Heart left ventricle (tissue), 16 donors: Measurements from ENCODE around the gene PAX2. TPM values are rescaled to one million over a fixed set of nuclear protein-coding genes. Genes with fewer than 3 reads are reported as not detected.

Source experiments
- ATAC-seq, 4 donors: fragments of 200-7000 bp; cut with Tn5 transposase; one replicate each; pipeline ENCODE4 v1.9.1; 2020 to 2022; ENCODE audit warnings: moderate library complexity in 4 of 4, mild to moderate bottlenecking in 3 of 4, moderate number of reproducible peaks in 1 of 4
- DNase-seq, 5 donors: peaks; one replicate each; pipeline ENCODE4 v3.0.0-alpha.2; 2020
- H3K27ac ChIP-seq, 12 donors: fragments of 200-600 bp; sonication (generic) in 4 of 12; one replicate each; pipeline versions ENCODE4 v1.5.0 to v1.8.0; 2016 to 2022; ENCODE audit warnings: mild to moderate bottlenecking in 2 of 12
- H3K27me3 ChIP-seq, 9 donors: fragments of 200-600 bp; sonication (generic) in 2 of 9; one replicate each; pipeline versions ENCODE4 v1.5.1 to v1.8.0; 2016 to 2022; ENCODE audit warnings: mild to moderate bottlenecking in 3 of 9
- H3K36me3 ChIP-seq, 9 donors: fragments of 200-600 bp; sonication (generic) in 2 of 9; one replicate each; pipeline versions ENCODE4 v1.5.0 to v1.8.0; 2018 to 2022; ENCODE audit warnings: mild to moderate bottlenecking in 2 of 9
- H3K4me1 ChIP-seq, 12 donors: fragments of 200-600 bp; sonication (generic) in 4 of 12; one replicate each; pipeline versions ENCODE4 v1.5.0 to v1.8.0; 2016 to 2022; ENCODE audit warnings: mild to moderate bottlenecking in 3 of 12
- H3K4me3 ChIP-seq, 12 donors: fragments of 200-600 bp; sonication (generic) in 4 of 12; one replicate each; pipeline versions ENCODE4 v1.5.0 to v1.8.0; 2017 to 2022; ENCODE audit warnings: mild to moderate bottlenecking in 9 of 12, moderate library complexity in 4 of 12
- H3K9me3 ChIP-seq, 12 donors: fragments of 200-600 bp; sonication (generic) in 4 of 12; one replicate each; pipeline versions ENCODE4 v1.5.0 to v1.8.0; 2016 to 2022; ENCODE audit warnings: mild to moderate bottlenecking in 1 of 12
- POLR2A ChIP-seq, 2 donors: fragments of 450-650 bp; IDR thresholded peaks; one replicate each; pipeline ENCODE4 v1.6.1; 2017; ENCODE audit warnings: antibody characterized with exemption in 2 of 2, mild to moderate bottlenecking in 2 of 2, moderate library complexity in 2 of 2
- WGBS, 4 donors: extraction: QIAGEN DNeasy Blood & Tissue Kit in 2 of 4; methylation state at CpG; one replicate each; pipeline versions ENCODE4 v1.1.5 to v1.1.7; 2013 to 2018; 5-methylcytosine and 5-hydroxymethylcytosine counted together
- intact Hi-C, 10 donors: fragments of 100-400 bp; cut with DNase I; formaldehyde crosslinking; loops; one replicate each; pipeline versions ENCODE4 v1.11.1 to v1.14.2; 2022
- polyA plus RNA-seq, 2 donors: library from polyadenylated mRNA; stranded (reverse); fragments of 200-250 nt; gene quantifications; one replicate each; pipeline ENCODE4 v1.2.3, GENCODE V29; 2013
- total RNA-seq, 9 donors: library from RNA; depleted of rRNA in 2 of 9; stranded (reverse); fragments of >200 nt in 2 of 9; fragmentation: NEBNext Ultra II Directional in 3 of 9; extraction: Animal tissue kit (Norgen Biotek cat#: 25700) in 3 of 9; gene quantifications; one replicate each; pipeline versions ENCODE4 v1.1.0 to v1.2.4, GENCODE V29; 2016 to 2023
- TF ChIP-seq, protein P1 (sequence below), 12 donors: fragments of 200-600 bp; sonication (generic) in 4 of 12; IDR thresholded peaks; one replicate each; pipeline versions ENCODE4 v1.5.0 to v1.8.0; 2018 to 2022; ENCODE audit warnings: antibody characterized with exemption in 12 of 12, mild to moderate bottlenecking in 5 of 12
- donor health status: ischemic (EF 13 %, LVEDD 7.1; RV severe dilation, severe dysfunction).
- donor health status: healthy with polysubstance abuse.
- donor health status: DM: no; HTN: yes; CAD: no.
- donor health status: DM: no; HTN: no; CAD: no.
- donor health status: ischemic (EF 25% LVEDD 6.9; RV normal size, moderate dysfunction).
- donor health status: ischemic (EF 25% LVEDD 5.7; RV mildly dilated, moderate dysfunction).
- donor health status: healthy.
- donor health status: DM: yes; HTN: yes; CAD: no.
- donor health status: ischemic (EF 35%, LVEDD 5.7; RV mildly dilated, moderate dysfunction).
- donor health status: nonischemic (EF 11% LVEDD 7.7; RV severe dilation, severe dysfunction).
- donor health status: DM: yes; HTN: yes; CAD: no.
- donor health status: PGD.
- donor health status: ischemic (EF 29% LVEDD 5.4; RV normal size, mild dysfunction).
- donor health status: nonischemic (EF 23%, LVEDD 6.1; RV moderate dilation, normal function).

PAX2 gene
- total and polyA plus RNA-seq, 11 donors, result not detected

DNA sequence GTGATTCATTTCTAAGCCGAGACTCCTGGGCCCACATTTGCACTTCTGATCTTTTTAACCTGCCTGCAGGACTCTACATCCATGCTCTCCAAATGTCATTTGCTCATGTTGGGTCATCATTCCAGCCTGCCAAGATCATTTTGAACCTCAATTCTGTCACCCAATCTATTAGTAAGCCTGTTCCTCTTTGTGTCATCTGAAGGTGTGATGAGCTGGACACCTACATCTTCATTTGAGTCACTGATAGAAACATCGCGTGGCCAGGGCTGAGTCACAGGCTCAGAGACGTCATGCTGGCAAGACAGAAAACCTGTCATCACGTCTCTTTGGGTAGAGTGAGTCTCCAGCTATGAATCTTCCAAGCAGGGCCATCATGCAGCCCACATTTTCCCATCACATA is 102.1 kb downstream of the PAX2 start:
- no peak for TF ChIP-seq POLR2A (IDR thresholded peaks at IDR 0.05)
- TF ChIP-seq, protein P1, sequence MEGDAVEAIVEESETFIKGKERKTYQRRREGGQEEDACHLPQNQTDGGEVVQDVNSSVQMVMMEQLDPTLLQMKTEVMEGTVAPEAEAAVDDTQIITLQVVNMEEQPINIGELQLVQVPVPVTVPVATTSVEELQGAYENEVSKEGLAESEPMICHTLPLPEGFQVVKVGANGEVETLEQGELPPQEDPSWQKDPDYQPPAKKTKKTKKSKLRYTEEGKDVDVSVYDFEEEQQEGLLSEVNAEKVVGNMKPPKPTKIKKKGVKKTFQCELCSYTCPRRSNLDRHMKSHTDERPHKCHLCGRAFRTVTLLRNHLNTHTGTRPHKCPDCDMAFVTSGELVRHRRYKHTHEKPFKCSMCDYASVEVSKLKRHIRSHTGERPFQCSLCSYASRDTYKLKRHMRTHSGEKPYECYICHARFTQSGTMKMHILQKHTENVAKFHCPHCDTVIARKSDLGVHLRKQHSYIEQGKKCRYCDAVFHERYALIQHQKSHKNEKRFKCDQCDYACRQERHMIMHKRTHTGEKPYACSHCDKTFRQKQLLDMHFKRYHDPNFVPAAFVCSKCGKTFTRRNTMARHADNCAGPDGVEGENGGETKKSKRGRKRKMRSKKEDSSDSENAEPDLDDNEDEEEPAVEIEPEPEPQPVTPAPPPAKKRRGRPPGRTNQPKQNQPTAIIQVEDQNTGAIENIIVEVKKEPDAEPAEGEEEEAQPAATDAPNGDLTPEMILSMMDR (IDR thresholded peaks at IDR 0.05), result no peak
- Histone ChIP-seq H3K36me3 (no peaks in the 10 kb centered on the region), H3K4me3 (no peak overlapping the region), H3K27ac (no peak overlapping the region), H3K9me3 (no peaks in the 10 kb centered on the region), H3K4me1 (no peaks in the 10 kb centered on the region), H3K27me3 (peaks cover 0 to 84% (median 39%) of the 10 kb centered on the region in 9 donors)
- intact Hi-C loops, result no loop called here
- no peak for ATAC-seq
- WGBS, 4 donors, result 36 to 42% (median 38%) methylated on average over 5 of the region's 5 CpGs
- DNase-seq, result no peak

DNA sequence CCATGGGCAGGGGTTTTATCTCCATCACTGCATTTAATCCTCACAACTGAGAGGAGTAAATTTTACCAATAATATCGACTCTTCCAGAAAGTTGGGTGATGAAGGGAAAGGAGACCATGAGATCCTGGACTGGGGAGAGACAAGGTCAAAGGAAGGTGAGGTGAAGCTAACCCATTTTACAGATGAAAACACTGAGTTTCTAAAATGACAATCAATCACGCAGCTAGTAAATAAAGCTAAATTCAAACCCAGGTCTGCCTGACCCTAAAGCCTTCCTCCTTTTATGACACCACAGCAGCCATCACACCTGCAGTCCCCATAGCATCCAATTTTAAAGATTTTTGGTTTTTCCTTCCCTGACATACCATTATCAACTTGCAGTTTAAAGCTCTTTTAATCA is 103.4 kb downstream of the PAX2 start:
- ATAC-seq (no peak), DNase-seq (no peak)
- TF ChIP-seq, protein P1 (IDR thresholded peaks at IDR 0.05), result no peak
- no peak for TF ChIP-seq POLR2A (IDR thresholded peaks at IDR 0.05)
- peaks cover 0 to 78% (median 33%) of the 10 kb centered on the region in 9 donors for H3K27me3 ChIP-seq
- H3K27ac ChIP-seq, result no peak overlapping the region
- H3K4me3 ChIP-seq, result no peak overlapping the region
- no peaks in the 10 kb centered on the region for H3K4me1 ChIP-seq
- 66 to 86% (median 76%) methylated on average over 2 of the region's 2 CpGs for WGBS, 4 donors
- H3K9me3 ChIP-seq, result no peaks in the 10 kb centered on the region
- H3K36me3 ChIP-seq, result no peaks in the 10 kb centered on the region
- intact Hi-C loops, result no loop called here

DNA sequence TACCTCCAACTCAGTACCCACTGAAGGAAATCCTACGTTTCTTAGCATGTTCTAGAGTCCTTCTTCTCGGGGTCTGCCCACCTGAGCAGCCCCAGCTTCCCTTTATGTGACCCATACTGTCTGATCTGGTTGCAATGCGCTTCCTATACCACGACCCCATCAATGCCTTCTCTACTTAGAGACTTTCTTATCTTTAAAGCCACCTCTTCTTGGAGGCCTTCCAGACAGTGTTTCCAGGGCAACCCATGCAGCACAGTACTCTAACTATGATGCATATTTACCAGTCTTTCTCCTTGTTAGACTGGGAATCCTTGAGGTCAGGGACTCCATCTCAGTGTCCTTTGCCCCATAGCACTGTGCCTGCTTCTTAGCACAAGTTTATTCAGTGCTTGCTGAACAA is 112.9 kb downstream of the PAX2 start:
- TF ChIP-seq, protein P1 (IDR thresholded peaks at IDR 0.05), result no peak
- TF ChIP-seq POLR2A (IDR thresholded peaks at IDR 0.05), result no peak
- Histone ChIP-seq H3K4me3 (no peak overlapping the region), H3K27ac (no peak overlapping the region), H3K4me1 (no peaks in the 10 kb centered on the region), H3K36me3 (no peaks in the 10 kb centered on the region), H3K9me3 (peaks cover 0 to 13% (median 3%) of the 10 kb centered on the region in 12 donors), H3K27me3 (peaks cover 0 to 47% (median 7%) of the 10 kb centered on the region in 9 donors)
- intact Hi-C loops, result no loop called here
- 49 to 59% (median 56%) methylated on average over 4 of the region's 4 CpGs for WGBS, 4 donors
- DNase-seq (no peak), ATAC-seq (no peak)

DNA sequence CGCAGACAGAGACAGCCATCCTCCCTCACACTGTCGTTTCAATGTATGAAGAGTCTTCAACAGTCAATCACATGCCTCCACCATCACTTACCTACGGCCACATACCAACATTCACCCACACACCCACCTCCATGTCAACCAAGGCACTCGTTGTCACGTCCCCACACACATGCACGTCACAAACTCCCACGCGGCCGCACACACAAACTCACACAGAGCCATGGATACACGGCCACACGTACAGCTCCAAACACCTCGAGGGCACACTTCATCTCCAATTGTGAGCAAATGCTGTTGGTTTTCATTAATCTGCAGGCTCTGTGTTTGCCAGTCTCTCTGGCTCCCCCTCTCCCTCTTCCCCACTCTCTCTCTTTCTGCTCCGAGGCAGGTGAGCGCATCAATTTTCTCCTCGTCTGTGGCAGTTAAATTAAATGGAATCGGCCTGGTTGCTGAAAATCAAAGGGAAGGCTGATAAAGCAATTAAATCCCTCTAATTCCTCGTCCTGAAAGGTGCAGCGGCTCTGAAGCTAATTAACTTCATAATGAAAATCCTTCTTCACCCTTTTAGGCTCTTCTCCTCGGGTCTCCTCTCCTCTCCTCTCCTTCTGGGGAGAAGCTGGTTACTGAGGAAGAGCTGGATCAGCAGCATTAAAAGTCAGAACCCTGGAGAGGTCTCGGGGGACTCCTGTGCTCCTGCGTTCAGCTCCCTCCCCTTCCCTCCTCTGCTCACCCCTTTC is 113.5 kb downstream of the PAX2 start:
- intact Hi-C loops, result no loop called here
- WGBS, 4 donors, result 61 to 63% (median 63%) methylated on average over 21 of the region's 21 CpGs
- no peak for DNase-seq
- no peak for TF ChIP-seq POLR2A (IDR thresholded peaks at IDR 0.05)
- TF ChIP-seq, protein P1 (IDR thresholded peaks at IDR 0.05), result no peak
- ATAC-seq, result no peak
- no peaks in the 10 kb centered on the region for H3K4me1 ChIP-seq
- H3K27ac ChIP-seq, result no peak overlapping the region
- H3K36me3 ChIP-seq, result no peaks in the 10 kb centered on the region
- no peak overlapping the region for H3K4me3 ChIP-seq
- peaks cover 0 to 50% (median 7%) of the 10 kb centered on the region in 9 donors for H3K27me3 ChIP-seq
- H3K9me3 ChIP-seq, result peaks cover 0 to 13% (median 3%) of the 10 kb centered on the region in 12 donors
